GM23338 (cell line): ENCODE measurements around the gene ZFYVE28. TPM values are rescaled to one million over a fixed set of nuclear protein-coding genes. Genes with fewer than 3 reads are reported as not detected.

ENCODE experiments used
- ATAC-seq: fragments of 200-7000 bp; cut with Tn5 transposase; 3 replicates; pipeline ENCODE4 v1.9.1; 2020
- DNase-seq: peaks from one replicate; pipeline ENCODE4 v3.0.0-alpha.2; 2015; ENCODE audit warnings: low spot score
- H2AFZ ChIP-seq: fragments of 200-600 bp; sonication (generic); 2 replicates; pipeline ENCODE4 v1.8.0; 2016; ENCODE audit warnings: antibody characterized with exemption, mild to moderate bottlenecking, moderate library complexity
- H3F3A ChIP-seq: fragments of 200-600 bp; sonication (generic); replicated peaks from 2 replicates; pipeline ENCODE4 v1.8.0; 2017; ENCODE audit warnings: antibody characterized with exemption, mixed run types, low read depth
- H3K27ac ChIP-seq: fragments of 200-600 bp; sonication (generic); 2 replicates; pipeline ENCODE4 v1.6.1; 2016; ENCODE audit warnings: low read depth
- H3K27me3 ChIP-seq: fragments of 200-600 bp; sonication (generic); 2 replicates; pipeline ENCODE4 v1.8.0; 2016; ENCODE audit warnings: mild to moderate bottlenecking, mixed run types, moderate library complexity; ENCODE audit not compliant: insufficient read depth
- H3K36me3 ChIP-seq: fragments of 200-600 bp; sonication (generic); 2 replicates; pipeline ENCODE4 v1.8.0; 2016; ENCODE audit warnings: mild to moderate bottlenecking; ENCODE audit not compliant: insufficient read depth
- H3K4me1 ChIP-seq: fragments of 200-600 bp; sonication (generic); 2 replicates; pipeline ENCODE4 v1.8.0; 2016; ENCODE audit warnings: mild to moderate bottlenecking, moderate library complexity; ENCODE audit not compliant: insufficient read depth
- H3K4me2 ChIP-seq: fragments of 200-600 bp; sonication (generic); 2 replicates; pipeline ENCODE4 v1.7.1; 2017; ENCODE audit warnings: mixed run types
- H3K4me3 ChIP-seq: fragments of 200-600 bp; sonication (generic); 2 replicates; pipeline ENCODE4 v1.6.1; 2016; ENCODE audit warnings: mixed run types
- H3K79me2 ChIP-seq: fragments of 200-600 bp; sonication (generic); replicated peaks from 2 replicates; pipeline ENCODE4 v1.8.0; 2017; ENCODE audit warnings: mild to moderate bottlenecking; ENCODE audit not compliant: insufficient read depth
- H3K9me2 ChIP-seq: fragments of 200-600 bp; sonication (generic); 2 replicates; pipeline ENCODE4 v1.8.0; 2017; ENCODE audit not compliant: insufficient read depth
- H4K20me1 ChIP-seq: fragments of 200-600 bp; sonication (generic); replicated peaks from 2 replicates; pipeline ENCODE4 v1.8.0; 2017; ENCODE audit warnings: mild to moderate bottlenecking; ENCODE audit not compliant: insufficient read depth
- H3K27ac Mint-ChIP-seq: 2 replicates; pipeline ENCODE4 v1.8.0; 2020; ENCODE audit warnings: inconsistent platforms, mild to moderate bottlenecking, moderate library complexity, mixed read lengths
- H3K27me3 Mint-ChIP-seq: 3 replicates; pipeline ENCODE4 v1.8.0; 2022; ENCODE audit warnings: low read depth, mild to moderate bottlenecking, moderate library complexity, mixed read lengths, inconsistent platforms; ENCODE audit not compliant: insufficient read depth, poor library complexity
- H3K36me3 Mint-ChIP-seq: 3 replicates; pipeline ENCODE4 v1.8.0; 2021; ENCODE audit warnings: low read depth, mild to moderate bottlenecking, inconsistent platforms, moderate library complexity, mixed read lengths
- H3K4me1 Mint-ChIP-seq: 3 replicates; pipeline ENCODE4 v1.8.0; 2020; ENCODE audit warnings: mild to moderate bottlenecking, inconsistent platforms, mixed read lengths
- H3K4me3 Mint-ChIP-seq: 3 replicates; pipeline ENCODE4 v1.8.0; 2021; ENCODE audit warnings: moderate library complexity, mild to moderate bottlenecking, inconsistent platforms, mixed read lengths
- H3K9me3 Mint-ChIP-seq: 3 replicates; pipeline ENCODE4 v1.8.0; 2020; ENCODE audit warnings: moderate library complexity, mild to moderate bottlenecking, inconsistent platforms, mixed read lengths
- CREB1 ChIP-seq: fragments of 250-450 bp; sonication (Bioruptor Pico); IDR thresholded peaks from 2 replicates; pipeline ENCODE4 v1.5.0; 2020; ENCODE audit warnings: low read depth, mild to moderate bottlenecking, moderate library complexity
- EZH2 ChIP-seq: fragments of 200-600 bp; sonication (generic); IDR thresholded peaks from one replicate; pipeline ENCODE4 v1.8.0; 2017; ENCODE audit warnings: antibody characterized with exemption, mild to moderate bottlenecking, low read depth; ENCODE audit not compliant: unreplicated experiment
- JUNB ChIP-seq: IDR thresholded peaks from one replicate; pipeline ENCODE4 v1.6.1; 2016; ENCODE audit warnings: antibody characterized with exemption; ENCODE audit not compliant: unreplicated experiment
- NANOG ChIP-seq: IDR thresholded peaks from 2 replicates; pipeline ENCODE4 v1.6.1; 2016; ENCODE audit warnings: antibody characterized with exemption, borderline replicate concordance
- POLR2AphosphoS5 ChIP-seq: IDR thresholded peaks from 2 replicates; pipeline ENCODE4 v1.6.1; 2016; ENCODE audit warnings: antibody characterized with exemption, low read depth
- STAT1 ChIP-seq: IDR thresholded peaks from one replicate; pipeline ENCODE4 v1.6.1; 2016; ENCODE audit warnings: antibody characterized with exemption; ENCODE audit not compliant: unreplicated experiment
- ZNF114 ChIP-seq: fragments of 250-450 bp; sonication (Bioruptor Pico); IDR thresholded peaks from 2 replicates; pipeline ENCODE4 v1.5.0; 2020; ENCODE audit warnings: mild to moderate bottlenecking, moderate library complexity
- ZNF331 ChIP-seq: fragments of 250-450 bp; sonication (Bioruptor Pico); IDR thresholded peaks from 2 replicates; pipeline ENCODE4 v1.5.0; 2020; ENCODE audit warnings: low read depth, mild to moderate bottlenecking, moderate library complexity
- polyA plus RNA-seq: library from polyadenylated mRNA; unstranded; fragments of >200 nt; fragmentation: Nextera tagmentation; extraction: Ambion mirVana; gene quantifications from 2 replicates; pipeline ENCODE4 v1.2.1, GENCODE V29; 2016
- total RNA-seq: library from RNA; depleted of rRNA; stranded (reverse); fragments of >200 nt; shearing (Covaris generic); gene quantifications from 2 replicates; pipeline ENCODE4 v1.2.3, GENCODE V29; 2014
- TF ChIP-seq, protein P1 (sequence below): IDR thresholded peaks from 2 replicates; pipeline ENCODE4 v1.6.1; 2016; ENCODE audit warnings: antibody characterized with exemption
- TF ChIP-seq, protein P2 (sequence below): IDR thresholded peaks from one replicate; pipeline ENCODE4 v1.6.1; 2018; ENCODE audit warnings: antibody characterized with exemption; ENCODE audit not compliant: unreplicated experiment
- TF ChIP-seq, protein P3 (sequence below): fragments of 250-450 bp; sonication (Bioruptor Pico); IDR thresholded peaks from 2 replicates; pipeline ENCODE4 v1.5.0; 2020; ENCODE audit warnings: mild to moderate bottlenecking, moderate library complexity

The ZFYVE28 gene
- total and polyA plus RNA-seq, 2 experiments from 2014 or later = 2.6 to 4.6 TPM

DNA sequence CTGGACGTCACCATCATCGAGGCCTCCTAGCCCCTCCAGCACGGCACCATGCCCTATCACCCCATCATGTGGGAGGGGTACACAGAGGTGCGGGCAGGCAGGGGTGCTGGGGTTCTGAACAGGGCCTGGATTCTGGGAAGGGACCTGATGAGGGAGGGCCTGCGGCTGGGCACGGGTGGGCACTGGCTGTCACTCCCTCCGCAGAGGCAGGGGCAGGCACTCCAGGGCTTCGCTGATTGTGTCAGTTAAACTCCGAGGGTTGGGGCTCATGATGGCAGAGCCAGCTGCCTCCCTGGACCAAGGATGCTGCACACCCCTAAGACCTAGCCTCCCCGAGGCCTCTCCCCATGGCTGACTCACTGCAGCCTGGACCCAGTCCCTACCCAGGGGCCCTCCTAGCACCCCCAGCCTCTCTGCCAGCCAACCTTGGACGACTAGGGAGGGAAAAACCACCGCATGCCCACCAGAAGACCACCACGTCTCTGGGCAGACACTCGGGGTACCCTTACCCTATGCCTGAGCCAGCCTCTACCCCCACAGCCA, 45.9 kb downstream of the ZFYVE28 start:
- H3K4me1 Mint-ChIP-seq = peaks cover under 1% of the 10 kb centered on the region; the same call in 2 of the 3 replicates
- no peaks in the 10 kb centered on the region for H3K4me1 ChIP-seq
- no peaks in the 10 kb centered on the region for H3K36me3 ChIP-seq
- no peak for ATAC-seq
- no peak overlapping the region for H3K4me3 ChIP-seq
- no peak overlapping the region for H2AFZ ChIP-seq
- no peaks in the 10 kb centered on the region for H3F3A ChIP-seq
- peaks cover 10% of the 10 kb centered on the region for H3K36me3 Mint-ChIP-seq
- H3K27me3 ChIP-seq = no peaks in the 10 kb centered on the region
- H4K20me1 ChIP-seq = no peaks in the 10 kb centered on the region
- no peak overlapping the region for H3K27ac ChIP-seq
- no peak overlapping the region for H3K4me3 Mint-ChIP-seq
- H3K27ac Mint-ChIP-seq = no peak overlapping the region
- peaks cover 1% of the 10 kb centered on the region for H3K27me3 Mint-ChIP-seq
- H3K4me2 ChIP-seq = no peak overlapping the region
- no peak for DNase-seq
- peaks cover 21% of the 10 kb centered on the region for H3K9me3 Mint-ChIP-seq
- no peaks in the 10 kb centered on the region for H3K79me2 ChIP-seq
- TF ChIP-seq POLR2AphosphoS5 (no peak), CREB1 (no peak)
- no peaks in the 10 kb centered on the region for H3K9me2 ChIP-seq

DNA sequence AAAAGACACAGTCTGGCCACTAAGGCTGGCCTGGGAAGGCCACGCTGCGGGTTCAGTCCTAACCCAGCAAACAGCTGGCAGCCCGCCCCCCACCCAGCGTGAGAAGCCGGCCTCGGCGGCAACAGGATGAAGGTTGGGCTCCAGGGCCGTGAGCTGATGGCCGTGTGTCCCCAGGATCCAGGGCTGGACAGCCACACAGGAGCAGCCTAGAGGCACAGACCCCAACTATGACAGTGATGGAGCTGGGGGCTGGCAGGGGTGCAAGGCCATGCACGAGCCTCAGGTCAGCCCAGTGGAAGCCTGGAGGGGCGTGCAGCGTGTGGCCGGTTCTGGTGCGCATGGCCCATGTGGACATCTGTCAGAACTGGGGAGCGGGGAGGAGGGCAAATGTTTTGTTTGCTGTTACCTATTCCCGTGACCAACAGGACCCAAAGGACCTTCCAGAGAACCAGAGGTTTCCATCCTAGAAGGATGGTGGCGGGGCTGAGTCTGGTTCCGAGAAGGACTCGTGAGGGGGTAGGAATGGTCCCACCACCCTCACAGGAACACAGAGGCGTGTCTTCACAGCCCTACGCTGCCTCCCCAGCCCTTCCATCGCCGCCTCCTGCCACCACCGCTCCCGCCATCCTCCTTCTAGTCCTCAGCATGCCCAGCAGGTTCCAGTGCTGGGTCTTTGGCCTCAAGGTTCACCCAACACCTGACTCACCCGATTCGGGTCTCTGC, 46.5 kb downstream of the ZFYVE28 start:
- ATAC-seq (no peak), DNase-seq (no peak)
- H3K4me1 Mint-ChIP-seq = no peaks in the 10 kb centered on the region; the same call in 2 of the 3 replicates
- Histone ChIP-seq H2AFZ (no peak overlapping the region), H4K20me1 (no peaks in the 10 kb centered on the region), H3K9me2 (no peaks in the 10 kb centered on the region), H3K27me3 (no peaks in the 10 kb centered on the region), H3K4me3 (no peak overlapping the region), H3F3A (no peaks in the 10 kb centered on the region), H3K4me2 (no peak overlapping the region), H3K36me3 (no peaks in the 10 kb centered on the region), H3K4me1 (no peaks in the 10 kb centered on the region), H3K27ac (no peak overlapping the region), H3K79me2 (no peaks in the 10 kb centered on the region)
- no peak overlapping the region for H3K27ac Mint-ChIP-seq
- peaks cover 2% of the 10 kb centered on the region for H3K27me3 Mint-ChIP-seq
- peaks cover 21% of the 10 kb centered on the region for H3K9me3 Mint-ChIP-seq
- H3K36me3 Mint-ChIP-seq = peaks cover 10% of the 10 kb centered on the region
- H3K4me3 Mint-ChIP-seq = no peak overlapping the region
- TF ChIP-seq EZH2 = no peak
- TF ChIP-seq POLR2AphosphoS5 = no peak
- TF ChIP-seq ZNF114 (CRISPR knock-in tag) = no peak
- no peak for TF ChIP-seq ZNF331
- TF ChIP-seq NANOG = no peak
- TF ChIP-seq, protein P1, sequence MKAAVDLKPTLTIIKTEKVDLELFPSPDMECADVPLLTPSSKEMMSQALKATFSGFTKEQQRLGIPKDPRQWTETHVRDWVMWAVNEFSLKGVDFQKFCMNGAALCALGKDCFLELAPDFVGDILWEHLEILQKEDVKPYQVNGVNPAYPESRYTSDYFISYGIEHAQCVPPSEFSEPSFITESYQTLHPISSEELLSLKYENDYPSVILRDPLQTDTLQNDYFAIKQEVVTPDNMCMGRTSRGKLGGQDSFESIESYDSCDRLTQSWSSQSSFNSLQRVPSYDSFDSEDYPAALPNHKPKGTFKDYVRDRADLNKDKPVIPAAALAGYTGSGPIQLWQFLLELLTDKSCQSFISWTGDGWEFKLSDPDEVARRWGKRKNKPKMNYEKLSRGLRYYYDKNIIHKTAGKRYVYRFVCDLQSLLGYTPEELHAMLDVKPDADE = no peak
- TF ChIP-seq, protein P2, sequence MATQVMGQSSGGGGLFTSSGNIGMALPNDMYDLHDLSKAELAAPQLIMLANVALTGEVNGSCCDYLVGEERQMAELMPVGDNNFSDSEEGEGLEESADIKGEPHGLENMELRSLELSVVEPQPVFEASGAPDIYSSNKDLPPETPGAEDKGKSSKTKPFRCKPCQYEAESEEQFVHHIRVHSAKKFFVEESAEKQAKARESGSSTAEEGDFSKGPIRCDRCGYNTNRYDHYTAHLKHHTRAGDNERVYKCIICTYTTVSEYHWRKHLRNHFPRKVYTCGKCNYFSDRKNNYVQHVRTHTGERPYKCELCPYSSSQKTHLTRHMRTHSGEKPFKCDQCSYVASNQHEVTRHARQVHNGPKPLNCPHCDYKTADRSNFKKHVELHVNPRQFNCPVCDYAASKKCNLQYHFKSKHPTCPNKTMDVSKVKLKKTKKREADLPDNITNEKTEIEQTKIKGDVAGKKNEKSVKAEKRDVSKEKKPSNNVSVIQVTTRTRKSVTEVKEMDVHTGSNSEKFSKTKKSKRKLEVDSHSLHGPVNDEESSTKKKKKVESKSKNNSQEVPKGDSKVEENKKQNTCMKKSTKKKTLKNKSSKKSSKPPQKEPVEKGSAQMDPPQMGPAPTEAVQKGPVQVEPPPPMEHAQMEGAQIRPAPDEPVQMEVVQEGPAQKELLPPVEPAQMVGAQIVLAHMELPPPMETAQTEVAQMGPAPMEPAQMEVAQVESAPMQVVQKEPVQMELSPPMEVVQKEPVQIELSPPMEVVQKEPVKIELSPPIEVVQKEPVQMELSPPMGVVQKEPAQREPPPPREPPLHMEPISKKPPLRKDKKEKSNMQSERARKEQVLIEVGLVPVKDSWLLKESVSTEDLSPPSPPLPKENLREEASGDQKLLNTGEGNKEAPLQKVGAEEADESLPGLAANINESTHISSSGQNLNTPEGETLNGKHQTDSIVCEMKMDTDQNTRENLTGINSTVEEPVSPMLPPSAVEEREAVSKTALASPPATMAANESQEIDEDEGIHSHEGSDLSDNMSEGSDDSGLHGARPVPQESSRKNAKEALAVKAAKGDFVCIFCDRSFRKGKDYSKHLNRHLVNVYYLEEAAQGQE = no peak
- no peak for TF ChIP-seq STAT1
- TF ChIP-seq CREB1 = no peak
- no peak for TF ChIP-seq JUNB
- TF ChIP-seq, protein P3, sequence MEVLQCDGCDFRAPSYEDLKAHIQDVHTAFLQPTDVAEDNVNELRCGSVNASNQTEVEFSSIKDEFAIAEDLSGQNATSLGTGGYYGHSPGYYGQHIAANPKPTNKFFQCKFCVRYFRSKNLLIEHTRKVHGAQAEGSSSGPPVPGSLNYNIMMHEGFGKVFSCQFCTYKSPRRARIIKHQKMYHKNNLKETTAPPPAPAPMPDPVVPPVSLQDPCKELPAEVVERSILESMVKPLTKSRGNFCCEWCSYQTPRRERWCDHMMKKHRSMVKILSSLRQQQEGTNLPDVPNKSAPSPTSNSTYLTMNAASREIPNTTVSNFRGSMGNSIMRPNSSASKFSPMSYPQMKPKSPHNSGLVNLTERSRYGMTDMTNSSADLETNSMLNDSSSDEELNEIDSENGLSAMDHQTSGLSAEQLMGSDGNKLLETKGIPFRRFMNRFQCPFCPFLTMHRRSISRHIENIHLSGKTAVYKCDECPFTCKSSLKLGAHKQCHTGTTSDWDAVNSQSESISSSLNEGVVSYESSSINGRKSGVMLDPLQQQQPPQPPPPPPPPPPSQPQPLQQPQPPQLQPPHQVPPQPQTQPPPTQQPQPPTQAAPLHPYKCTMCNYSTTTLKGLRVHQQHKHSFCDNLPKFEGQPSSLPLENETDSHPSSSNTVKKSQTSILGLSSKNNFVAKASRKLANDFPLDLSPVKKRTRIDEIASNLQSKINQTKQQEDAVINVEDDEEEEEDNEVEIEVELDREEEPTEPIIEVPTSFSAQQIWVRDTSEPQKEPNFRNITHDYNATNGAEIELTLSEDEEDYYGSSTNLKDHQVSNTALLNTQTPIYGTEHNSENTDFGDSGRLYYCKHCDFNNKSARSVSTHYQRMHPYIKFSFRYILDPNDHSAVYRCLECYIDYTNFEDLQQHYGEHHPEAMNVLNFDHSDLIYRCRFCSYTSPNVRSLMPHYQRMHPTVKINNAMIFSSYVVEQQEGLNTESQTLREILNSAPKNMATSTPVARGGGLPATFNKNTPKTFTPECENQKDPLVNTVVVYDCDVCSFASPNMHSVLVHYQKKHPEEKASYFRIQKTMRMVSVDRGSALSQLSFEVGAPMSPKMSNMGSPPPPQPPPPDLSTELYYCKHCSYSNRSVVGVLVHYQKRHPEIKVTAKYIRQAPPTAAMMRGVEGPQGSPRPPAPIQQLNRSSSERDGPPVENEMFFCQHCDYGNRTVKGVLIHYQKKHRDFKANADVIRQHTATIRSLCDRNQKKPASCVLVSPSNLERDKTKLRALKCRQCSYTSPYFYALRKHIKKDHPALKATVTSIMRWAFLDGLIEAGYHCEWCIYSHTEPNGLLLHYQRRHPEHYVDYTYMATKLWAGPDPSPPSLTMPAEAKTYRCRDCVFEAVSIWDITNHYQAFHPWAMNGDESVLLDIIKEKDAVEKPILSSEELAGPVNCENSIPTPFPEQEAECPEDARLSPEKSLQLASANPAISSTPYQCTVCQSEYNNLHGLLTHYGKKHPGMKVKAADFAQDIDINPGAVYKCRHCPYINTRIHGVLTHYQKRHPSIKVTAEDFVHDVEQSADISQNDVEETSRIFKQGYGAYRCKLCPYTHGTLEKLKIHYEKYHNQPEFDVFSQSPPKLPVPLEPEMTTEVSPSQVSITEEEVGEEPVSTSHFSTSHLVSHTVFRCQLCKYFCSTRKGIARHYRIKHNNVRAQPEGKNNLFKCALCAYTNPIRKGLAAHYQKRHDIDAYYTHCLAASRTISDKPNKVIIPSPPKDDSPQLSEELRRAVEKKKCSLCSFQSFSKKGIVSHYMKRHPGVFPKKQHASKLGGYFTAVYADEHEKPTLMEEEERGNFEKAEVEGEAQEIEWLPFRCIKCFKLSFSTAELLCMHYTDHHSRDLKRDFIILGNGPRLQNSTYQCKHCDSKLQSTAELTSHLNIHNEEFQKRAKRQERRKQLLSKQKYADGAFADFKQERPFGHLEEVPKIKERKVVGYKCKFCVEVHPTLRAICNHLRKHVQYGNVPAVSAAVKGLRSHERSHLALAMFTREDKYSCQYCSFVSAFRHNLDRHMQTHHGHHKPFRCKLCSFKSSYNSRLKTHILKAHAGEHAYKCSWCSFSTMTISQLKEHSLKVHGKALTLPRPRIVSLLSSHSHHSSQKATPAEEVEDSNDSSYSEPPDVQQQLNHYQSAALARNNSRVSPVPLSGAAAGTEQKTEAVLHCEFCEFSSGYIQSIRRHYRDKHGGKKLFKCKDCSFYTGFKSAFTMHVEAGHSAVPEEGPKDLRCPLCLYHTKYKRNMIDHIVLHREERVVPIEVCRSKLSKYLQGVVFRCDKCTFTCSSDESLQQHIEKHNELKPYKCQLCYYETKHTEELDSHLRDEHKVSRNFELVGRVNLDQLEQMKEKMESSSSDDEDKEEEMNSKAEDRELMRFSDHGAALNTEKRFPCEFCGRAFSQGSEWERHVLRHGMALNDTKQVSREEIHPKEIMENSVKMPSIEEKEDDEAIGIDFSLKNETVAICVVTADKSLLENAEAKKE (CRISPR knock-in tag) = no peak
